ENCODE measurements around the gene PRPF18. TPM values are rescaled to one million over a fixed set of nuclear protein-coding genes. Genes with fewer than 3 reads are reported as not detected.

Gene PRPF18
- total and polyA plus RNA-seq, 2 of the 4 experiments (the other 2 are of a cell fraction): 10.0 to 16.9 TPM

- no peak overlapping the region for H4K8ac ChIP-seq (ENCODE audit: low read depth in 2 of 2, low read length in 2 of 2)
- no TSS peak for BruUV-seq (replicated peaks)
- H3K4ac ChIP-seq (ENCODE audit: low read depth, low read length): no peak overlapping the region
- H2BK120ac ChIP-seq (ENCODE audit: low read depth, low read length): no peak overlapping the region
- intact Hi-C loops (cut with micrococcal nuclease) (loop anchor here (1.0 to 10.0 kb wide), 3 partner anchors 47 to 861 kb away; no protein-coding TSS in a partner anchor), in situ Hi-C loops (cut with MboI; ENCODE audit: low sequenced_read_pairs) (loop anchor here (10.0 kb wide), 1 partner anchor 161 kb away; no protein-coding TSS in a partner anchor), dilution Hi-C loops (cut with HindIII; ENCODE audit: low sequenced_read_pairs, unreplicated experiment) (no loop called here)
- H3K79me1 ChIP-seq (ENCODE audit: low read depth in 1 of 2, low read length in 2 of 2): peaks cover 0 to 11% of the 10 kb centered on the region in 2 experiments; a peak in 2 of 4 replicates
- H3K23ac ChIP-seq (ENCODE audit: low read depth, low read length): no peak overlapping the region
- no peak overlapping the region for H2AK5ac ChIP-seq (ENCODE audit: low read depth, low read length)
- no peaks in the 10 kb centered on the region for H3K27me3 ChIP-seq (ENCODE audit: control insufficient read depth, insufficient read depth, low read length)
- H3K4me3 ChIP-seq (ENCODE audit: insufficient read depth, low read depth, low read length): no peak overlapping the region
- H3K9me1 ChIP-seq (ENCODE audit: insufficient read depth, low read length): peaks cover 13% of the 10 kb centered on the region
- peaks cover 16% of the 10 kb centered on the region for H3K36me3 ChIP-seq (ENCODE audit: control insufficient read depth, insufficient read depth, low read length)
- no peak for TF ChIP-seq RCOR1 (IDR thresholded peaks at IDR 0.05; ENCODE audit: insufficient replicate concordance, low read length)
- TF ChIP-seq, protein P1, sequence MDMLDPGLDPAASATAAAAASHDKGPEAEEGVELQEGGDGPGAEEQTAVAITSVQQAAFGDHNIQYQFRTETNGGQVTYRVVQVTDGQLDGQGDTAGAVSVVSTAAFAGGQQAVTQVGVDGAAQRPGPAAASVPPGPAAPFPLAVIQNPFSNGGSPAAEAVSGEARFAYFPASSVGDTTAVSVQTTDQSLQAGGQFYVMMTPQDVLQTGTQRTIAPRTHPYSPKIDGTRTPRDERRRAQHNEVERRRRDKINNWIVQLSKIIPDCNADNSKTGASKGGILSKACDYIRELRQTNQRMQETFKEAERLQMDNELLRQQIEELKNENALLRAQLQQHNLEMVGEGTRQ (IDR thresholded peaks at IDR 0.05; ENCODE audit: low read depth, low read length): no peak
- no peak for TF ChIP-seq FOS (IDR thresholded peaks at IDR 0.05; ENCODE audit: low read depth, low read length)
- no peak for TF ChIP-seq MAFK (IDR thresholded peaks at IDR 0.05; ENCODE audit: low read depth, low read length)
- TF ChIP-seq MXI1 (IDR thresholded peaks at IDR 0.05; ENCODE audit: borderline replicate concordance, low read depth, low read length): no peak
- TF ChIP-seq BHLHE40 (IDR thresholded peaks at IDR 0.05; ENCODE audit: low read depth, low read length): no peak
- TF ChIP-seq POLR2A (IDR thresholded peaks at IDR 0.05; ENCODE audit: low read depth, low read length): no peak
- TF ChIP-seq MAZ (IDR thresholded peaks at IDR 0.05; ENCODE audit: borderline replicate concordance, low read depth, low read length): no peak
- TF ChIP-seq RFX5 (IDR thresholded peaks at IDR 0.05; ENCODE audit: low read depth, low read length): no peak
- TF ChIP-seq, protein P2, sequence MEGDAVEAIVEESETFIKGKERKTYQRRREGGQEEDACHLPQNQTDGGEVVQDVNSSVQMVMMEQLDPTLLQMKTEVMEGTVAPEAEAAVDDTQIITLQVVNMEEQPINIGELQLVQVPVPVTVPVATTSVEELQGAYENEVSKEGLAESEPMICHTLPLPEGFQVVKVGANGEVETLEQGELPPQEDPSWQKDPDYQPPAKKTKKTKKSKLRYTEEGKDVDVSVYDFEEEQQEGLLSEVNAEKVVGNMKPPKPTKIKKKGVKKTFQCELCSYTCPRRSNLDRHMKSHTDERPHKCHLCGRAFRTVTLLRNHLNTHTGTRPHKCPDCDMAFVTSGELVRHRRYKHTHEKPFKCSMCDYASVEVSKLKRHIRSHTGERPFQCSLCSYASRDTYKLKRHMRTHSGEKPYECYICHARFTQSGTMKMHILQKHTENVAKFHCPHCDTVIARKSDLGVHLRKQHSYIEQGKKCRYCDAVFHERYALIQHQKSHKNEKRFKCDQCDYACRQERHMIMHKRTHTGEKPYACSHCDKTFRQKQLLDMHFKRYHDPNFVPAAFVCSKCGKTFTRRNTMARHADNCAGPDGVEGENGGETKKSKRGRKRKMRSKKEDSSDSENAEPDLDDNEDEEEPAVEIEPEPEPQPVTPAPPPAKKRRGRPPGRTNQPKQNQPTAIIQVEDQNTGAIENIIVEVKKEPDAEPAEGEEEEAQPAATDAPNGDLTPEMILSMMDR (conservative IDR thresholded peaks at IDR 0.05; ENCODE audit: low read depth, low read length): peak; percentile 63
- TF ChIP-seq NFE2L2 (IDR thresholded peaks at IDR 0.05; ENCODE audit: low read depth, low read length): no peak
- no peak for TF ChIP-seq CEBPB (IDR thresholded peaks at IDR 0.05; ENCODE audit: low read depth, low read length)
- TF ChIP-seq RAD21 (IDR thresholded peaks at IDR 0.05; ENCODE audit: low read length): peak; percentile 72
- no peak for TF ChIP-seq CHD1 (IDR thresholded peaks at IDR 0.05; ENCODE audit: low read depth, low read length)
- TF ChIP-seq, protein P3, sequence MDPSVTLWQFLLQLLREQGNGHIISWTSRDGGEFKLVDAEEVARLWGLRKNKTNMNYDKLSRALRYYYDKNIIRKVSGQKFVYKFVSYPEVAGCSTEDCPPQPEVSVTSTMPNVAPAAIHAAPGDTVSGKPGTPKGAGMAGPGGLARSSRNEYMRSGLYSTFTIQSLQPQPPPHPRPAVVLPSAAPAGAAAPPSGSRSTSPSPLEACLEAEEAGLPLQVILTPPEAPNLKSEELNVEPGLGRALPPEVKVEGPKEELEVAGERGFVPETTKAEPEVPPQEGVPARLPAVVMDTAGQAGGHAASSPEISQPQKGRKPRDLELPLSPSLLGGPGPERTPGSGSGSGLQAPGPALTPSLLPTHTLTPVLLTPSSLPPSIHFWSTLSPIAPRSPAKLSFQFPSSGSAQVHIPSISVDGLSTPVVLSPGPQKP (IDR thresholded peaks at IDR 0.05; ENCODE audit: borderline replicate concordance, low read depth, low read length): no peak
- TF ChIP-seq SMC3 (IDR thresholded peaks at IDR 0.05; ENCODE audit: low read depth, low read length): peak; percentile 40; the same call in 1 of the 2 replicates
- POLR2A ChIA-PET (ENCODE audit: unreplicated experiment): no interaction called here
- H4K91ac ChIP-seq (ENCODE audit: insufficient read depth, low read depth, low read length): no peak overlapping the region
- H3K56ac ChIP-seq (ENCODE audit: extremely low read depth, insufficient read depth, low read length): no peak overlapping the region
- DNase-seq: peak; percentile 68
- H3K4me2 ChIP-seq (ENCODE audit: low read depth, low read length): no peak overlapping the region
- H2BK20ac ChIP-seq (ENCODE audit: low read depth, low read length): no peak overlapping the region
- H2BK15ac ChIP-seq (ENCODE audit: low read depth, low read length): no peak overlapping the region
- H2AK9ac ChIP-seq (replicated peaks; ENCODE audit: low read depth, low read length, poor library complexity): no peak overlapping the region
- CTCF ChIA-PET: interaction anchor here (0.7 to 1.5 kb wide), 3 partner anchors 8 to 94 kb away, joined by 3 to 4 read pairs (median 3); no protein-coding TSS in a partner anchor
- WGBS, 2 experiments (ENCODE audit: extremely low coverage in 2 of 2, insufficient read length in 1 of 2): no CpG with 5 or more reads among the region's 5 CpGs
- no peak overlapping the region for H3K27ac ChIP-seq (ENCODE audit: insufficient read depth, low read length)
- no peak overlapping the region for H2AFZ ChIP-seq (replicated peaks; ENCODE audit: low read length, poor library complexity)
- peak; percentile 50 for ATAC-seq (ENCODE audit: low read depth)
- H3K9me3 ChIP-seq (ENCODE audit: control insufficient read depth, insufficient read depth, low read length): no peaks in the 10 kb centered on the region
- no peak overlapping the region for H3K9ac ChIP-seq (ENCODE audit: low read depth, low read length)
- no peak overlapping the region for H2BK5ac ChIP-seq (ENCODE audit: low read depth, low read length, poor library complexity, severe bottlenecking)
- H4K20me1 ChIP-seq (ENCODE audit: insufficient read depth, low read length): no peaks in the 10 kb centered on the region
- H3K14ac ChIP-seq (replicated peaks; ENCODE audit: low read depth, low read length): no peak overlapping the region
- no peak overlapping the region for H4K5ac ChIP-seq (ENCODE audit: low read depth, low read length)
- peaks cover 8% of the 10 kb centered on the region; the same call in 1 of the 2 replicates for H3K4me1 ChIP-seq (ENCODE audit: control insufficient read depth, insufficient read depth, low read length)
- H3K18ac ChIP-seq (ENCODE audit: low read depth, low read length): no peak overlapping the region
These were observed 26.8 kb downstream of the PRPF18 start for GRCh38 chr10:13613519-13613918.

Measured in IMR-90 (cell line).